GM12874 (cell line): ENCODE results near the gene LCAT.

Experiments used
- CTCF ChIP-seq: IDR thresholded peaks from 2 replicates; pipeline ENCODE4 v1.5.1; 2011; ENCODE audit warnings: low read depth, mild to moderate bottlenecking, control low read depth, low read length, moderate library complexity; ENCODE audit not compliant: insufficient read depth

The LCAT gene

DNA sequence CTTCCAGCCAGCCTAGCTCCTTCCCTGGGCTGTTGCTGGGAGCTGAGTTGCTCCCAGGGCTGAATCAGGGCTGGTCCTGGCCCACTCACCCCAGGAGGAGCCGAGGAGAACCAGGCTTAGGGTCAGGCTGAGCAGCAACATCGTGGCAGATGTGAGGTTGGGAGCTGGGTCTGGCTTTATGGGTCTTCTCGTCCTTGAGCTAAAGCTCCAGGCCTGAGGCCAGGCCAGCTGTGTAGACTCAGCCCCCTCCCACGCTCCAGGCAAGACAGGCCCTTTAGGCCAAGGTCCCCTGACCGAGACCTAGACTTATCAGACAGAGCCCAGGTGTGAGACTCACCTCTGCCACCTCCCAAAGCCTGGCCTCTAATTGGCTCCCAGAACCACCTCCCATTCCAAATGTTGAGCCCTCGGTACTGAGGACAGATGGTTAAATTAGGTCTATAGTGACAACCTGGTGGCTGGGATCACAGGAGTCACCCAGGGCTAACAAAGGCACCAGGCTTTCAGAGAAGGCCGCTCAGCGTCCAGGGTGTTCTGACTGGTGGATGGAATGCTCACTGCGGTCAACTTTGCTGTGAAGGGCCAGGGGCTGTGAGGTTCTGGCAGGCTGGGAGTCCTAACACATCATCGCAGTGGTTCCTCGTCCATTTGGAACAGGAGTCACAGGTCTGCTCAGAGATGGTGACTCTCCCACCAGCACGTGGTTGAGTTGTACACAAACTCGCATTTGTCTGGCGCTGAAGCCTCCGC is 12.0 kb downstream of the LCAT start, which contains the start of gene CTRL:
Gene CTRL (minus strand): TSS at position 151 of the 750 bp plus-strand sequence. CDS start 10 bp downstream, at position 141.
- TF ChIP-seq CTCF = no peak

- no peak for TF ChIP-seq CTCF
These were observed 13.2 kb downstream of the LCAT start for GRCh38 chr16:67930678-67931211.

DNA sequence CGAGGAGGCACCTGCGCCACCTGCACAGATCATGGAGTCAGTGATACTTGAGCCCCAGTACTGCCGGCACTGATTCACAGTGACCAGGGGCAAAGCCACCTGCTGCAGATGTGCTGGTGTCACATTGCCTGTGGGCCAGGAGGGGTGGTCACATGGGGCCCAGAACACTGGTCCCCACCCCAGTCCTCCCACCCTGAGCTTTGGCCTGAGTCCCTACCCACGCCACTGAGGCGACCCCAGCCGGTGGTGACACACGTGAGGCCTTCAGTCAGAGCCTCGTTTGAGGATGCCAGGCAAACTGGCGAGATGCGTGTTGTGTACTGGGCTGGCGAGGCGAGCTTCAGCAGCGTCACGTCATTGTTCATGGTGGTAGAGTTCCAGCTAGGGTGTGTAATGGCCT is 13.7 kb downstream of the LCAT start:
- no peak for TF ChIP-seq CTCF

DNA sequence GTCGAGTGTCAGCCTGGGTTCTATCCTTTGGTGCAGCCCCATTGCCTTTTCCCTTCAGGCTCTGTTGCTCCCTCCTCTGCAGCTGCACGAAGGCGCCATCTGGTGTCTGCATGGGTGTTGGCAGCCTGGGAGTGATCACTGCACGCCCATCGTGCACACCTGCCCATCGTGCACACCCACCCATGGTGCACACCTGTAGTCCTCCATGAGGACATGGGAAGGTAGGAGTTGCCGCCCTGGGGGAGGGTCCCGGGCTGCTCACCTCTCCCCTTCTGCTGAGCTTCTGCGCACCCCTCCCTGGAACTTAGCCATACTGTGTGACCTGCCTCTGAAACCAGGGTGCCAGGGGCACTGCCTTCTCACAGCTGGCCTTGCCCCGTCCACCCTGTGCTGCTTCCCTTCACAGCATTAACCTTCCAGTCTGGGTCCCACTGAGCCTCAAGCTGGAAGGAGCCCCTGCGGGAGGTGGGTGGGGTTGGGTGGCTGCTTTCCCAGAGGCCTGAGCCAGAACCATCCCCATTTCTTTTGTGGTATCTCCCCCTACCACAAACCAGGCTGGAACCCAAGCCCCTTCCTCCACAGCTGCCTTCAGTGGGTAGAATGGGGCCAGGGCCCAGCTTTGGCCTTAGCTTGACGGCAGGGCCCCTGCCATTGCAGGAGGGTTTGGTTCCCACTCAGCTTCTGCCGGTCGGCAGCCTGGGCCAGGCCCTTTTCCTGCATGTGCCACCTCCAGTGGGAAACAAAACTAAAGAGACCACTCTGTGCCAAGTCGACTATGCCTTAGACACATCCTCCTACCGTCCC is 15.2 kb downstream of the LCAT start:
- TF ChIP-seq CTCF = peak; percentile 94

GRCh38 chr16:67928147-67928546 is 15.8 kb downstream of the LCAT start:
- TF ChIP-seq CTCF = no peak

DNA sequence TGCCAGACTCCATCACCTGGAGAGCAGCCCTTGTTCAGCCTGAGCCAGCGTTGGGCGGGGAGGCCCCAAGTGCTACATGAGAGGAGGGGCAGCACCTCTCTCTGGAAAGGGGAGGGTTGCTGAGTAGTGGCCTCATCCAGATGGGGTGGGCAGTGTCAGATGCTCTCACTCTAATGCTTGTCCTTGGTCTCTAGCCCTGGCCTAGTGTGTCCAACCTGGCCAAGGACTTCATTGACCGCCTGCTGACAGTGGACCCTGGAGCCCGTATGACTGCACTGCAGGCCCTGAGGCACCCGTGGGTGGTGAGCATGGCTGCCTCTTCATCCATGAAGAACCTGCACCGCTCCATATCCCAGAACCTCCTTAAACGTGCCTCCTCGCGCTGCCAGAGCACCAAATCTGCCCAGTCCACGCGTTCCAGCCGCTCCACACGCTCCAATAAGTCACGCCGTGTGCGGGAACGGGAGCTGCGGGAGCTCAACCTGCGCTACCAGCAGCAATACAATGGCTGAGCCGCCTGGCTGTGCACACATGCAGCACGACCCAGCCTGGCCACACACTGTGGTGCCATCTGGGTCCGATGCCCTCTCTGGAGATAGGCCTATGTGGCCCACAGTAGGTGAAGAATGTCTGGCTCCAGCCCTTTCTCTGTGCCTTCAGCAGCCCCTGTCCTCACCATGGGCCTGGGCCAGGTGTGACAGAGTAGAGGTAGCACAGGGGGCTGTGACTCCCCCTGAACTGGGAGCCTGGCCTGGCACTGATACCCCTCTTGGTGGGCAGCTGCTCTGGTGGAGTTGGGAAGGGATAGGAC is 16.6 kb downstream of the LCAT start:
- TF ChIP-seq CTCF = no peak
